Upper lobe of left lung (tissue), 6 donors: ENCODE data around the gene PTPRJ. TPM values are rescaled to one million over a fixed set of nuclear protein-coding genes. Genes with fewer than 3 reads are reported as not detected.

Source experiments
- ATAC-seq, 2 donors: fragments of 200-7000 bp; cut with Tn5 transposase; one replicate each; pipeline ENCODE4 v1.9.1; 2022; ENCODE audit warnings: mild to moderate bottlenecking in 2 of 2, moderate library complexity in 2 of 2; ENCODE audit not compliant: low FRiP score in 2 of 2
- DNase-seq, 2 donors: peaks; one replicate each; pipeline ENCODE4 v3.0.0-alpha.2; 2019 to 2020
- H3K27ac ChIP-seq, 4 donors: fragments of 200-600 bp; sonication (generic); one replicate each; pipeline ENCODE4 v1.5.1; 2016 to 2019
- H3K27me3 ChIP-seq, 4 donors: fragments of 200-600 bp; sonication (generic); one replicate each; pipeline ENCODE4 v1.5.1; 2017 to 2019
- H3K36me3 ChIP-seq, 4 donors: fragments of 200-600 bp; sonication (generic); one replicate each; pipeline ENCODE4 v1.5.1; 2016 to 2019
- H3K4me1 ChIP-seq, 4 donors: fragments of 200-600 bp; sonication (generic); one replicate each; pipeline ENCODE4 v1.5.1; 2018 to 2019
- H3K4me3 ChIP-seq, 4 donors: fragments of 200-600 bp; sonication (generic); one replicate each; pipeline ENCODE4 v1.5.1; 2017 to 2019; ENCODE audit warnings: mild to moderate bottlenecking in 2 of 4, moderate library complexity in 1 of 4
- H3K9me3 ChIP-seq, 4 donors: fragments of 200-600 bp; sonication (generic); one replicate each; pipeline ENCODE4 v1.5.1; 2018 to 2019
- CTCF ChIP-seq, 6 experiments: fragments of 450-650 bp in 4 of 6; fragments of 200-600 bp in 2 of 6; sonication (generic) in 2 of 6; IDR thresholded peaks; one replicate each; pipeline ENCODE4 v1.5.1; 2016 to 2019; ENCODE audit warnings: antibody characterized with exemption in 6 of 6
- EP300 ChIP-seq, 4 donors: sonication (generic); formaldehyde crosslinking; IDR thresholded peaks; one replicate each; pipeline ENCODE4 v1.5.1; 2017; ENCODE audit warnings: antibody characterized with exemption in 4 of 4, control low read depth in 2 of 4
- POLR2A ChIP-seq, 4 donors: fragments of 450-650 bp; IDR thresholded peaks; one replicate each; pipeline ENCODE4 v1.5.1; 2016 to 2017; ENCODE audit warnings: antibody characterized with exemption in 4 of 4, mild to moderate bottlenecking in 2 of 4
- POLR2AphosphoS5 ChIP-seq, 2 donors: sonication (generic); formaldehyde crosslinking; IDR thresholded peaks; one replicate each; pipeline ENCODE4 v1.5.1; 2017; ENCODE audit warnings: antibody characterized with exemption in 2 of 2
- WGBS, 2 donors: methylation state at CpG; one replicate each; pipeline ENCODE4 v1.1.5; 2017 to 2018; 5-methylcytosine and 5-hydroxymethylcytosine counted together
- total RNA-seq, 6 donors: library from RNA; depleted of rRNA in 4 of 6; stranded (reverse); fragments of >200 nt in 4 of 6; gene quantifications; one replicate each; pipeline versions ENCODE4 v1.1.0 to v1.2.1, GENCODE V29; 2016 to 2021
- donor health status: DM: no; HTN: no; CAD: no; lungs with moderate emphysema.
- donor health status: DM: no; HTN: yes; CAD: no; lungs with severe emphysema.

Gene PTPRJ
- total RNA-seq, 6 donors from 2014 or later = 17.9 to 50.4 (median 32.9) TPM

GRCh38 chr11:48003926-48004325, 23.6 kb downstream of the PTPRJ start:
- Histone ChIP-seq H3K27me3 (no peaks in the 10 kb centered on the region), H3K36me3 (no peaks in the 10 kb centered on the region), H3K4me3 (no peak overlapping the region), H3K27ac (peak overlapping the region in 1 of 4 donors; percentile 39), H3K9me3 (no peaks in the 10 kb centered on the region), H3K4me1 (peaks cover 36 to 60% (median 47%) of the 10 kb centered on the region in 4 donors)
- ATAC-seq = no peak
- WGBS, 2 donors = 60 to 63% methylated on average over 2 of the region's 2 CpGs
- TF ChIP-seq POLR2AphosphoS5 (IDR thresholded peaks at IDR 0.05) (no peak), CTCF (IDR thresholded peaks at IDR 0.05) (no peak), POLR2A (IDR thresholded peaks at IDR 0.05) (no peak), EP300 (IDR thresholded peaks at IDR 0.05) (no peak)
- no peak for DNase-seq

- Histone ChIP-seq H3K9me3 (no peaks in the 10 kb centered on the region), H3K4me3 (no peak overlapping the region), H3K4me1 (peaks cover 36 to 60% (median 45%) of the 10 kb centered on the region in 4 donors), H3K27ac (peak overlapping the region in 2 of 4 donors; percentile 39 to 80), H3K36me3 (no peaks in the 10 kb centered on the region), H3K27me3 (no peaks in the 10 kb centered on the region)
- no peak for ATAC-seq
- DNase-seq = no peak
- WGBS, 2 donors = 94 to 97% methylated on average over 2 of the region's 2 CpGs
- TF ChIP-seq POLR2A (IDR thresholded peaks at IDR 0.05) = no peak
- TF ChIP-seq CTCF (IDR thresholded peaks at IDR 0.05) = no peak
- no peak for TF ChIP-seq EP300 (IDR thresholded peaks at IDR 0.05)
- TF ChIP-seq POLR2AphosphoS5 (IDR thresholded peaks at IDR 0.05) = no peak
Measured at GRCh38 chr11:48004456-48004855, 24.1 kb downstream of the PTPRJ start.

DNA sequence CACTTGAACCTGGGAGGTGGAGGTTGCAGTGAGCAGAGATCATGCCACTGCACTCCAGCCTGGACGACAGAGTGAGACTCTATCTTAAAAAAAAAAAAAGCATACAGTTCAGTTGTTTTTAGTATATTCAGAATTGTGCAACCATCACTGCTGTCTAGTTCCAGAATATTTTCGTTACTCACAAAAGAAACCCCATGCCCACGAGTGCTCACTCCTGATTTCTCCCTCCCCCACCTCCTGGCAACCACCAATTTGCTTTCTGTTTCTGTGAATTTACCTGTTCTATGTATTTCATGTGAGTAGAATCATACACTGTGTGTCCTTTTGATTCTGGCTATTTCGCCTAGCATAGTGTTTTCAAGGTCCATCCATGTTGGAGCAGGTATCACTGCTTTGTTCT, 24.8 kb downstream of the PTPRJ start:
- DNase-seq (no peak), ATAC-seq (no peak)
- whole genome bisulfite sequencing, 2 donors = 50% methylated on average over 4 of the region's 4 CpGs
- H3K9me3 ChIP-seq = no peaks in the 10 kb centered on the region
- TF ChIP-seq EP300 (IDR thresholded peaks at IDR 0.05) (no peak), POLR2AphosphoS5 (IDR thresholded peaks at IDR 0.05) (no peak), POLR2A (IDR thresholded peaks at IDR 0.05) (no peak), CTCF (IDR thresholded peaks at IDR 0.05) (no peak)
- H3K4me3 ChIP-seq = no peak overlapping the region
- H3K4me1 ChIP-seq = peaks cover 36 to 60% (median 45%) of the 10 kb centered on the region in 4 donors
- no peaks in the 10 kb centered on the region for H3K36me3 ChIP-seq
- H3K27me3 ChIP-seq = no peaks in the 10 kb centered on the region
- H3K27ac ChIP-seq = peak overlapping the region; percentile 1 to 80 (median 55)

GRCh38 chr11:48005831-48006270, 25.5 kb downstream of the PTPRJ start:
- no peaks in the 10 kb centered on the region for H3K27me3 ChIP-seq
- no peak overlapping the region for H3K4me3 ChIP-seq
- H3K27ac ChIP-seq = peak overlapping the region; percentile 1 to 80 (median 55)
- DNase-seq (peak in 1 of 2 donors; percentile 50), ATAC-seq (no peak)
- no peak for TF ChIP-seq EP300 (IDR thresholded peaks at IDR 0.05)
- TF ChIP-seq CTCF (IDR thresholded peaks at IDR 0.05) = no peak
- peaks cover 33 to 61% (median 46%) of the 10 kb centered on the region in 4 donors for H3K4me1 ChIP-seq
- H3K36me3 ChIP-seq = no peaks in the 10 kb centered on the region
- H3K9me3 ChIP-seq = no peaks in the 10 kb centered on the region
- WGBS, 2 donors = 65 to 71% methylated on average over 4 of the region's 4 CpGs

GRCh38 chr11:48006301-48006992, 26.1 kb downstream of the PTPRJ start:
- TF ChIP-seq POLR2A (IDR thresholded peaks at IDR 0.05) (no peak), EP300 (IDR thresholded peaks at IDR 0.05) (no peak), CTCF (IDR thresholded peaks at IDR 0.05) (no peak), POLR2AphosphoS5 (IDR thresholded peaks at IDR 0.05) (no peak)

More at GRCh38 chr11:48006301-48006992, 26.1 kb downstream of the PTPRJ start:
- no peaks in the 10 kb centered on the region for H3K9me3 ChIP-seq
- ATAC-seq (peak in 1 of 2 donors; percentile 53), DNase-seq (no peak)
- no peak overlapping the region for H3K4me3 ChIP-seq
- no peaks in the 10 kb centered on the region for H3K36me3 ChIP-seq
- peaks cover 32 to 61% (median 46%) of the 10 kb centered on the region in 4 donors for H3K4me1 ChIP-seq
- no peaks in the 10 kb centered on the region for H3K27me3 ChIP-seq
- 75 to 77% methylated on average over 5 of the region's 5 CpGs for WGBS, 2 donors
- peak overlapping the region; percentile 18 to 80 (median 55) for H3K27ac ChIP-seq
